OCI-LY3 (cell line): ENCODE data around the gene SKIL.

Source experiments
- CTCF ChIP-seq: fragments of 200-600, 300-600 bp; sonication (generic); IDR thresholded peaks from 2 replicates; pipeline ENCODE4 v1.5.1; 2014; ENCODE audit warnings: antibody characterized with exemption, low read length, low read depth
- EZH2phosphoT487 ChIP-seq: fragments of 200-600 bp; shearing (Covaris generic); IDR thresholded peaks from 2 replicates; pipeline ENCODE4 v1.6.1; 2018; ENCODE audit warnings: antibody characterized with exemption, mixed run types, low read depth

GRCh38 chr3:170391108-170391507 lies 33.6 kb downstream of the SKIL start:
- TF ChIP-seq CTCF (no peak), EZH2phosphoT487 (no peak)
